ENCODE results near the gene C19orf25. TPM values are rescaled to one million over a fixed set of nuclear protein-coding genes. Genes with fewer than 3 reads are reported as not detected.

The C19orf25 gene
- total and polyA plus RNA-seq, 2 of the 13 experiments (the other 11 are each of a cell fraction or from before 2014, with no cell fraction given), result 14.2 to 32.4 TPM

DNA sequence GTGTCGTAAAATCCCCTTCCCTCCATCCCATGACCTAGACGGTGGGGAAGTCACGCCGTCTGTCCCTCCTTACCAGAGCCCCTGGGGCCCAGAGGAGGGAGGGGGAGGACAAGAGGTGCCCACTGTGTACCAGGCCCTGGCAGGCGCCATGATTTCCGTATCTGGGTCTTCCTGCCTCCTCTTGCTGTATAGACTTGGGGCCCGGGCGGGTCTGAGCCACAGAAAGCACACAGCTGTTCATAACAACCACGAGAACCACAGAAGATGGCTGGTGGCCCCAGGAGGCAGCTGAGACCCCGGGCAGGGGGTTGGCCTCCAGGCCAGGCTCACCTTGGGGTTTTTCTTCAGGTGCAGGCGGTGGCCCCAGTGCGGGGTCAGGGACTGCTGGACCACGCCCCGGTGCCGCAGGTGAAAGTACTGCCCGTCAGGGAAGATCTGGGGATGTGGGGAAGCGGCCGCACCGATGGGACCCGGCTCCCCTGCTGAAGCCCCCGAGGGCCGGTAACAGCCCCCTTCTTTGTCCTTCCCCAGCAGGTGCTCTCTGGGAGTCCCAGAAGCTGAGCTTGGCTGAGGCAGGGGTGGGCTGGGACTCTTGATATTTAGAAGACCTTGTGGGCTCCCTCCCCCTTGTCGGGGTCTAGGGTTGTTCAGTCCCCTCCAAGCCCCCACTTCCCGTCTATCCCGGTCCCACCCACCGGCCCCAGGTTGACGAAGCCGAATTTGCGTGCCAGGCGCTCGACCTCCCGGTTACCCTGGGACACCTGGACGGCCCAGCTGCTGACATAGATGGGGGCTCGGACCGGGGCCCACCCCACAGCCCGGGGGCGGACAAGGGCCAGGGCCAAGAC, 10.7 kb upstream of the C19orf25 start (continued):
- TF ChIP-seq, protein P1, sequence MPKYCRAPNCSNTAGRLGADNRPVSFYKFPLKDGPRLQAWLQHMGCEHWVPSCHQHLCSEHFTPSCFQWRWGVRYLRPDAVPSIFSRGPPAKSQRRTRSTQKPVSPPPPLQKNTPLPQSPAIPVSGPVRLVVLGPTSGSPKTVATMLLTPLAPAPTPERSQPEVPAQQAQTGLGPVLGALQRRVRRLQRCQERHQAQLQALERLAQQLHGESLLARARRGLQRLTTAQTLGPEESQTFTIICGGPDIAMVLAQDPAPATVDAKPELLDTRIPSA (CRISPR knock-in tag; IDR thresholded peaks at IDR 0.05; ENCODE audit: borderline replicate concordance), result 0 out of 2 replicates have a peak, but pooled peaks have one; percentile 14
- TF ChIP-seq EEA1 (CRISPR knock-in tag; IDR thresholded peaks at IDR 0.05; ENCODE audit: borderline replicate concordance) (0 out of 2 replicates have a peak, but pooled peaks have one; percentile 77), ZNF333 (CRISPR knock-in tag; IDR thresholded peaks at IDR 0.05; ENCODE audit: borderline replicate concordance) (peak; percentile 73; the same call in 1 of the 2 replicates), SRSF1 (optimal IDR thresholded peaks at IDR 0.05; ENCODE audit: low read depth, low read length) (peak; percentile 14), ZFY (CRISPR knock-in tag; IDR thresholded peaks at IDR 0.05) (peak; percentile 86), ZNF30 (CRISPR knock-in tag; IDR thresholded peaks at IDR 0.05) (no peak), ZFP90 (CRISPR knock-in tag; IDR thresholded peaks at IDR 0.05; ENCODE audit: borderline replicate concordance) (no peak), ARID2 (CRISPR knock-in tag; IDR thresholded peaks at IDR 0.05; ENCODE audit: borderline replicate concordance) (no peak), ZNF782 (CRISPR knock-in tag; IDR thresholded peaks at IDR 0.05; ENCODE audit: borderline replicate concordance) (0 out of 2 replicates have a peak, but pooled peaks have one; percentile 42), POLR2G (IDR thresholded peaks at IDR 0.05; ENCODE audit: low read depth, low read length) (peak; percentile 63), ZNF230 (CRISPR knock-in tag; IDR thresholded peaks at IDR 0.05) (peak; percentile 58; the same call in 1 of the 2 replicates), KAT7 (CRISPR knock-in tag; IDR thresholded peaks at IDR 0.05; ENCODE audit: borderline replicate concordance) (no peak), ZNF713 (CRISPR knock-in tag; IDR thresholded peaks at IDR 0.05) (0 out of 2 replicates have a peak, but pooled peaks have one; percentile 64), ZNF850 (CRISPR knock-in tag; conservative IDR thresholded peaks at IDR 0.05) (no peak), ZNF547 (CRISPR knock-in tag; IDR thresholded peaks at IDR 0.05) (peak; percentile 55; the same call in 1 of the 2 replicates), TAF1 (CRISPR knock-in tag; IDR thresholded peaks at IDR 0.05) (peak; percentile 51; the same call in 1 of the 2 replicates), POLR2AphosphoS2 (IDR thresholded peaks at IDR 0.05; ENCODE audit: low read depth, low read length) (no peak), REL (CRISPR knock-in tag; conservative IDR thresholded peaks at IDR 0.05) (no peak), FOXO1 (CRISPR knock-in tag; IDR thresholded peaks at IDR 0.05) (no peak), NFATC3 (CRISPR knock-in tag; IDR thresholded peaks at IDR 0.05) (0 out of 2 replicates have a peak, but pooled peaks have one; percentile 16), ZBTB38 (CRISPR knock-in tag; IDR thresholded peaks at IDR 0.05) (0 out of 2 replicates have a peak, but pooled peaks have one; percentile 14), ZNF460 (CRISPR knock-in tag; IDR thresholded peaks at IDR 0.05; ENCODE audit: borderline replicate concordance) (no peak), REPIN1 (CRISPR knock-in tag; IDR thresholded peaks at IDR 0.05; ENCODE audit: borderline replicate concordance, low read depth) (no peak)
- TF ChIP-seq, protein P2, sequence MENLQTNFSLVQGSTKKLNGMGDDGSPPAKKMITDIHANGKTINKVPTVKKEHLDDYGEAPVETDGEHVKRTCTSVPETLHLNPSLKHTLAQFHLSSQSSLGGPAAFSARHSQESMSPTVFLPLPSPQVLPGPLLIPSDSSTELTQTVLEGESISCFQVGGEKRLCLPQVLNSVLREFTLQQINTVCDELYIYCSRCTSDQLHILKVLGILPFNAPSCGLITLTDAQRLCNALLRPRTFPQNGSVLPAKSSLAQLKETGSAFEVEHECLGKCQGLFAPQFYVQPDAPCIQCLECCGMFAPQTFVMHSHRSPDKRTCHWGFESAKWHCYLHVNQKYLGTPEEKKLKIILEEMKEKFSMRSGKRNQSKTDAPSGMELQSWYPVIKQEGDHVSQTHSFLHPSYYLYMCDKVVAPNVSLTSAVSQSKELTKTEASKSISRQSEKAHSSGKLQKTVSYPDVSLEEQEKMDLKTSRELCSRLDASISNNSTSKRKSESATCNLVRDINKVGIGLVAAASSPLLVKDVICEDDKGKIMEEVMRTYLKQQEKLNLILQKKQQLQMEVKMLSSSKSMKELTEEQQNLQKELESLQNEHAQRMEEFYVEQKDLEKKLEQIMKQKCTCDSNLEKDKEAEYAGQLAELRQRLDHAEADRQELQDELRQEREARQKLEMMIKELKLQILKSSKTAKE (CRISPR knock-in tag; IDR thresholded peaks at IDR 0.05; ENCODE audit: borderline replicate concordance), result no peak
- TF ChIP-seq, protein P3, sequence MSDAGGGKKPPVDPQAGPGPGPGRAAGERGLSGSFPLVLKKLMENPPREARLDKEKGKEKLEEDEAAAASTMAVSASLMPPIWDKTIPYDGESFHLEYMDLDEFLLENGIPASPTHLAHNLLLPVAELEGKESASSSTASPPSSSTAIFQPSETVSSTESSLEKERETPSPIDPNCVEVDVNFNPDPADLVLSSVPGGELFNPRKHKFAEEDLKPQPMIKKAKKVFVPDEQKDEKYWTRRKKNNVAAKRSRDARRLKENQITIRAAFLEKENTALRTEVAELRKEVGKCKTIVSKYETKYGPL (CRISPR knock-in tag; IDR thresholded peaks at IDR 0.05), result no peak
